GM20000 (cell line): ENCODE results near the gene LIN28A.
A peak's percentile ranks its signal among the peaks of the same experiment; 100 is the strongest.

Experiments
- DNase-seq: peaks from one replicate; pipeline ENCODE4 v3.0.0; 2012; ENCODE audit warnings: low spot score
- TF ChIP-seq, protein P1 (sequence below): IDR thresholded peaks from 2 replicates; pipeline ENCODE4 v1.5.1; 2012; ENCODE audit warnings: mild to moderate bottlenecking, control low read depth; ENCODE audit errors: extremely low read depth, missing control alignments

Gene LIN28A, protein sequence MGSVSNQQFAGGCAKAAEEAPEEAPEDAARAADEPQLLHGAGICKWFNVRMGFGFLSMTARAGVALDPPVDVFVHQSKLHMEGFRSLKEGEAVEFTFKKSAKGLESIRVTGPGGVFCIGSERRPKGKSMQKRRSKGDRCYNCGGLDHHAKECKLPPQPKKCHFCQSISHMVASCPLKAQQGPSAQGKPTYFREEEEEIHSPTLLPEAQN

DNA sequence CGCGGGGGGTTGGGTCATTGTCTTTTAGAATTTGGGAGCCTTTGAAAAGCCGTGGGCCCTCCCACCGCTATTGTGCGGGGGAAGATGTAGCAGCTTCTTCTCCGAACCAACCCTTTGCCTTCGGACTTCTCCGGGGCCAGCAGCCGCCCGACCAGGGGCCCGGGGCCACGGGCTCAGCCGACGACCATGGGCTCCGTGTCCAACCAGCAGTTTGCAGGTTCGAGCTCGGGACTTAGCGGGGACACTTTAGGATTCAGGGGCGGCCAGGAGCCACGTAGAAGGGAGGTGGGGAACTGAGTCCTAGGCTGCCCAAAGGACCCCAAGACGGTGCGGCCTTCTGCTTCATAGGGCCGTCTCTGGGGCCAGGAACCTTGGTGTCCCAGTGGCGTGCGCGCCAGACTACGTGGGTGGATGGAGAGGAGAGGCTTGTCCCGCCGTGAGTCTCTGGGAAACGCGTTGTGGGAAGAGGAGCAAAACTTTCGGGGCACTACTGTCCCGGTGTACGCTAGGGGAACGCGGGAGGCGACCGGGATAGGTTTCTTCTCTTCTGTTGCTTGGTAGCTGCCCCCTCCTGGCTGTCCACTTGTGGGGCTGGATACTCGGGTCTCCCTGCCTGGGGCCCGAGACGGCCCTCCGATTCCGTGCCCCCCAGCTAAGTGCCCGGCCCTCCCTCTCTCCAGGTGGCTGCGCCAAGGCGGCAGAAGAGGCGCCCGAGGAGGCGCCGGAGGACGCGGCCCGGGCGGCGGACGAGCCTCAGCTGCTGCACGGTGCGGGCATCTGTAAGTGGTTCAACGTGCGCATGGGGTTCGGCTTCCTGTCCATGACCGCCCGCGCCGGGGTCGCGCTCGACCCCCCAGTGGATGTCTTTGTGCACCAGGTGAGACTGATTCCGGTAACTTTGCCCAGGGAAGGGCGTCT, at the start of gene LIN28A:
TSS of gene LIN28A (plus strand) at position 112 of the 918 bp plus-strand sequence. CDS start at position 187, 75 bp downstream.
- DNase-seq: no peak
- TF ChIP-seq, protein P1, sequence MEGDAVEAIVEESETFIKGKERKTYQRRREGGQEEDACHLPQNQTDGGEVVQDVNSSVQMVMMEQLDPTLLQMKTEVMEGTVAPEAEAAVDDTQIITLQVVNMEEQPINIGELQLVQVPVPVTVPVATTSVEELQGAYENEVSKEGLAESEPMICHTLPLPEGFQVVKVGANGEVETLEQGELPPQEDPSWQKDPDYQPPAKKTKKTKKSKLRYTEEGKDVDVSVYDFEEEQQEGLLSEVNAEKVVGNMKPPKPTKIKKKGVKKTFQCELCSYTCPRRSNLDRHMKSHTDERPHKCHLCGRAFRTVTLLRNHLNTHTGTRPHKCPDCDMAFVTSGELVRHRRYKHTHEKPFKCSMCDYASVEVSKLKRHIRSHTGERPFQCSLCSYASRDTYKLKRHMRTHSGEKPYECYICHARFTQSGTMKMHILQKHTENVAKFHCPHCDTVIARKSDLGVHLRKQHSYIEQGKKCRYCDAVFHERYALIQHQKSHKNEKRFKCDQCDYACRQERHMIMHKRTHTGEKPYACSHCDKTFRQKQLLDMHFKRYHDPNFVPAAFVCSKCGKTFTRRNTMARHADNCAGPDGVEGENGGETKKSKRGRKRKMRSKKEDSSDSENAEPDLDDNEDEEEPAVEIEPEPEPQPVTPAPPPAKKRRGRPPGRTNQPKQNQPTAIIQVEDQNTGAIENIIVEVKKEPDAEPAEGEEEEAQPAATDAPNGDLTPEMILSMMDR: no peak

DNA sequence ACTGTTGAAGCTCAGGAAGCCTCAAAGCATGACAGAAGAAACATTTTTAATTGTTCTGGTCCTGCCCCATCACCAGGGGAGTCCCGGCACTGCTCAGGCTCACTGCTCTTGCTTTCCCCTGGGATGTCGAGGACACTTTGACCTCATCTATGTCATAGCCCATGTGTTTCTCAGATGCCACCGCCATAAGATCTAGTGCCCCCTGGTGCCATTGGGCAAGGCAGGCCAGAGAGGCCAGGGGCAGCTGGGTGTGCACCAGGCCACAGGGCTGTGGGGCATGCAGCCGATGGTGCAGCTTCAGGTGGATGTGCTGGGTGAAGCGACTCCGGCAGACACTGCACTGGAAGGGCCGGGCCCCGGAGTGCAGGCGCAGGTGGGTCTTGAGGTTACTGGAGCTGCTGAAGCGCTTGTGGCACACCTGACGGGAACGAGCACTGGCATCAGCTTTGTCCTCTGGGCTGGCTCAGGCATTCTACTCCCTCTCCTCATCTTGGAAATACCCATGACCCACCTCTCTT, 49.0 kb upstream of the LIN28A start:
- DNase-seq: no peak
- TF ChIP-seq, protein P1: no peak

DNA sequence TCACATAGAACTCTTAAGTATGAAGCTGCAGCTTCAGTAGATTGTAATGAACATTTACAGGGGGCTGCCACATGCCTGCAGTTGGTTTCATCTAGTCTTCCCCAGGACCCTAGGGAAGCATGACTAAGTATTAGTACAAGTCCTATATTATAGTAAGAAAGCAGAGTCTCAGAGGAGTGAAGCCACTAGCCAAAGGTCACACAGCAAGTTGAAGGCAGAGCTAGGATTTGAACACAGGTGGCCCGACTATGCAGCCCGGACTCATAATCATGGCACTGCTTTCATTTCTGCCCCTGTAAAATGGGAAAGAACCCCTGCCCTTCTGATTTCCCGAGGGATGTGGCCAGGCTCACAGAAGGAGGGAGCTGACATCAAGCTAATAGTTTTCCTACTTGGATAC, 48.3 kb upstream of the LIN28A start:
- DNase-seq: no peak

DNA sequence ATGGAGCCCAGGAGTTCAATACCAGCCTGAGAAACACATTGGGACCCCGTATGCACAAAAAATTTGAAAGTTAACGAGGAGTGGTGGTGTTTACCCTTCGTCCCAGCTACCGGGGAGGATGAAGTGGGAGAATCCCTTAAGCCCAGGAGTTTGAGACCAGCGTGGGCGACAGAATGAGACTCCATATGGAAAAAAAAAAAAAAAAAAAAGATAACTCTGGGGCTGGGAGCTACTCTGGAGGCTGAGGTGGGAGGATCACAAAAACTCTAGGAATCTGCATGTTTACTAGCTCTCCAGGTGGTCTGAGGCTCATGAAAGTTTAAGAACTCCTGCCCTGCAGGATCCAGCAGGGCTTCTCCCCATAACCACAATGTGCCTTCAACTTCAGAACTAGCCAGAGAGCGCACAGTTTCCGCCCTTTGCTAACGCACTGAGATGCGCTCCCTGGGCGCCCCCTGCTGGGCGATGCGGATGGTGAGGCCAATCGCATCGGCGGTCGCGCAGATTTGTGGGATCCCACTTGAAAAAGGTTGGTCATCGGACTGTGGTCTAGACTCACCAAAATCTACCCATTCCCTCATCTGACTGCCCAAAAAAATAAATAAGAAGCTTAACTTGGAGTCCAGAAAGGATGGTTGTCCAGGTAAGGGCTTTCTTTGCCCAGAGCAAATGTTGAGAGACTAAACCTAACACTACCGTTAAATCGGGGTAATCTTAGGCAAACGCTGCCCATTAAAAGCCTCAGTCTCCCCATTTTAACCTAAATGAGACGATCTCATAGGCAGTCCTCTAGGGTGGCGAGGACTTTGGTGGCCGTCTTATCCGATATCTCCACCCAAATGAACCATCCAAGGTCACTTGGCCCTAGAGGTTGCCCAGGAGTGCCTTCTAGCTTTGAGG, 46.8 kb upstream of the LIN28A start:
- peak; percentile 86 for DNase-seq
- TF ChIP-seq, protein P1: peak; percentile 97

More for the DNA sequence above, 48.3 kb upstream of the LIN28A start:
- TF ChIP-seq, protein P1: no peak

DNA sequence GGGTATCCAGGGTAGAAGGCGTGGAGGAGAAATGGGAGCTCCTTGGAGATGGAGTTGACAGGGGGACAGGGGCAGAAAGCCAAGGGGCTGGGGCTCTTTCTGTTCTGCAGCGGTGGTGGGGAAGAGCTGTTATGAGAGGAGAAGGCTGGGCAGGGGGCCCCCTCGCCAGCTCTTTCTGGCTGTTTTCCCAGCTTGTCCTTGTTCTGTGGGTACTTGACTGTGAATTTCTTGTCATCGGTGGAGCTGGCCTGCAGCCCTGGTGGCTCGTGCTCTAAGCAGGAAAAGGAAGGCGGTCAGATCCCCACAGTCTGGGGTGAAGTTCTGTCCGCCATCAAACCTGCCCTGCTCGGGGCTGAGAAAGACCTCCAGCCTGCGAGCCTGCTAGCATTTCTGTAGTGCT, 45.7 kb upstream of the LIN28A start:
- TF ChIP-seq, protein P1: no peak
- DNase-seq: no peak

DNA sequence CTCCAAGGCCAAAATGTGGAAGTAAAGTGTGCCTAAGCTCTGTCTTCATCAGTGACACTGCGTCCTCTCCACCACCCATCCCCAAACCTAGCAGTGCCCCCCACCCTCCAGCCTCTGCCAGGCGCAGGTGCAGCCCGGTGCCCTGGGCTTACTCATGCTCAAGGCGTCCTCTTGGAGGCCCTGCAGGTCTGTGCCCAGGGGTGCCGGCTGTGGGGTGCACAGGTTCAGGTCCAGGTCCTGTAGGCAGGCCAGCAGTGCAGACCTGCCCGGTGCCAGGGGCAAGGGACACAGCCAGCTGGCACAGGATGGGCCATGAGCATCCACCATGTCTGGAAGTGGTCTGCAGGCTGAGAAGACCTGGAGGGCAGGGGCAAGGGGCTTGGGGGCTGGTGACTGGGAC, 43.2 kb upstream of the LIN28A start:
- TF ChIP-seq, protein P1: no peak
- DNase-seq: no peak
